Cardiac fibroblast (primary cell): ENCODE data around the gene ZBTB49.

Source experiments
- DNase-seq, 2 donors: peaks; one replicate each; pipeline versions ENCODE4 v3.0.0 to v3.0.0-alpha.2; 2010; ENCODE audit warnings: low read depth in 2 of 2
- H3K4me3 ChIP-seq, 2 donors: replicated peaks in 1 of 2; 1 replicate in 1 of 2; 2 replicates in 1 of 2; pipeline ENCODE4 v1.5.1; 2011; ENCODE audit warnings: low read depth in 2 of 2, low read length in 2 of 2, mild to moderate bottlenecking in 2 of 2, moderate library complexity in 1 of 2
- TF ChIP-seq, protein P1 (sequence below): IDR thresholded peaks from one replicate; pipeline ENCODE4 v1.5.1; 2011; ENCODE audit warnings: low read depth, mild to moderate bottlenecking, low read length, inconsistent platforms

ZBTB49 gene

DNA sequence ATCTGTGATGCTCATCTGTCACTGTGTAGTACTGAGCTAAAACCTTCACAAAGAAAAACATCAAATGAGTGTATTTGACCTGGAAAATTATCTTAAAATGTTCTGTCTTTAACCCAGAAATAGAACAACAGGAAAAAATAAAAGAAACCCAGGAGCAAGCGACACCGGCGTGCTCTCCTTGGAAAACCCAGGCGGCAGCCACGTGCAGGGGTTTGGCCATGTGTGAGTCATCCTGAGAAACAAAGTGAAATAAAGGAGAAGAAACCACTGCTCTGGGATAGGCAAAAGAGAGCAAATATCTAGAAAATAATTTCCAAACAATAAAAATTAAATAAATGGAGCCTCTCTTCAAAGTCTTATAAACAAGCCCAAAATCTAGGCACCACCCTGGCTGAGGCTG, 22.1 kb upstream of the ZBTB49 start:
- TF ChIP-seq, protein P1, sequence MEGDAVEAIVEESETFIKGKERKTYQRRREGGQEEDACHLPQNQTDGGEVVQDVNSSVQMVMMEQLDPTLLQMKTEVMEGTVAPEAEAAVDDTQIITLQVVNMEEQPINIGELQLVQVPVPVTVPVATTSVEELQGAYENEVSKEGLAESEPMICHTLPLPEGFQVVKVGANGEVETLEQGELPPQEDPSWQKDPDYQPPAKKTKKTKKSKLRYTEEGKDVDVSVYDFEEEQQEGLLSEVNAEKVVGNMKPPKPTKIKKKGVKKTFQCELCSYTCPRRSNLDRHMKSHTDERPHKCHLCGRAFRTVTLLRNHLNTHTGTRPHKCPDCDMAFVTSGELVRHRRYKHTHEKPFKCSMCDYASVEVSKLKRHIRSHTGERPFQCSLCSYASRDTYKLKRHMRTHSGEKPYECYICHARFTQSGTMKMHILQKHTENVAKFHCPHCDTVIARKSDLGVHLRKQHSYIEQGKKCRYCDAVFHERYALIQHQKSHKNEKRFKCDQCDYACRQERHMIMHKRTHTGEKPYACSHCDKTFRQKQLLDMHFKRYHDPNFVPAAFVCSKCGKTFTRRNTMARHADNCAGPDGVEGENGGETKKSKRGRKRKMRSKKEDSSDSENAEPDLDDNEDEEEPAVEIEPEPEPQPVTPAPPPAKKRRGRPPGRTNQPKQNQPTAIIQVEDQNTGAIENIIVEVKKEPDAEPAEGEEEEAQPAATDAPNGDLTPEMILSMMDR: no peak
- H3K4me3 ChIP-seq: no peak overlapping the region
- peak in 1 of 2 donors; percentile 46 for DNase-seq

DNA sequence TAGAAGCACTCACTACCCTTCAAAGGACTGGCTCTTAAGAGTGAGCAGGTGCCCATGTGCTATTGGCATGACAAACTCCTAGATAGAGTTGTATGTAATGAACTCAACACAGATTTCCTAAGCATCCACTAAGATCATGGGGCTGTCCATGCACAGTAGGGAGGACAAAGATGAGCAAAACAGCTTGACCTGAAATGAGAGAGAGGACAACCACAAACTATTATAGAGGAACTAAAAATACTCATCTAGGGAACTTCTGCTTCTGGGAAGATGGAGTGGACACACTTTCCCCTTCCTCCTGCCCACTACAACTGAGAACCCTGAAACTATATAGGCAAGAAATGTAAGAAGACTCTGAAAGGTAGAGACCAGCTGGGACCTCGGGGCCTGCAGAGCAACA, 21.3 kb upstream of the ZBTB49 start:
- H3K4me3 ChIP-seq: no peak overlapping the region
- TF ChIP-seq, protein P1: no peak
- DNase-seq: no peak

DNA sequence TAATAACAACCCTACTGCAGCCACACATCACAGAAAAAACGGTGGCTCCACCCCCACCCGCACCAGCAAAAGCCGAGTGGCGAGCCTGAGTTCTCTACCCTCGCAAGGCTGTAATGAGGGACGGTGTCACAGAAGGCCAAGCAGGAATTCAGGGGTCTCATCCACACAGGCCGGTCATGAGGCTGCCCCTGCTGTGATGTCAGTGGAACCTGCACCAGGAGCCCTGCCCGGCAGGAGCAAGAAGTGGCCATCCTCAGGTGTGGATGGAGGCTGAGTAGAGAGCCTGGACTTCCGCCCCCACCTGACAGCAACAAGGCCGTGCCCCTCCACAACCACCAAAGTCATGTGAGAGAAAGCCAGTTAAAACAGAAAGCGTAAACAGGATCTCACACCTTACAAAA, 20.7 kb upstream of the ZBTB49 start:
- TF ChIP-seq, protein P1: no peak
- DNase-seq: no peak
- no peak overlapping the region for H3K4me3 ChIP-seq

DNA sequence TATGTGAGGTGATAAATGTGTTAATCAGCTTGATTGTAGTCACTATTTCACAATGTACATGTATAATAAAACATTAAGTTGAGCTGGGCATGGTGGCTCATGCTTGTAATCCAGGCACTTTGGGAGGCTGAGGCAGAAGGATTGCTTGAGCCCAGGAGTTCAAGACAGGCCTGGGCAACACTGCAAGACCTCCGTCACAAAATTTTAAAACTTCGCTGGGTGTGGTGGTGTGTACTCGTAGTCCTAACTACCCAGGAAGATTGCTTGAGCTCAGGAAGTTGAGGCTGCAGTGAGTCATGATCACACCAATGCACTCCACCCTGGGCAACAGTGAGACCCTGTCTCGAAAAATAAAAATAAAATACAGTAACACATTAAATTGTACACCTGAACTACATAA, 20.2 kb upstream of the ZBTB49 start:
- H3K4me3 ChIP-seq: no peak overlapping the region
- peak; percentile 75 to 88 for DNase-seq
- TF ChIP-seq, protein P1: no peak

DNA sequence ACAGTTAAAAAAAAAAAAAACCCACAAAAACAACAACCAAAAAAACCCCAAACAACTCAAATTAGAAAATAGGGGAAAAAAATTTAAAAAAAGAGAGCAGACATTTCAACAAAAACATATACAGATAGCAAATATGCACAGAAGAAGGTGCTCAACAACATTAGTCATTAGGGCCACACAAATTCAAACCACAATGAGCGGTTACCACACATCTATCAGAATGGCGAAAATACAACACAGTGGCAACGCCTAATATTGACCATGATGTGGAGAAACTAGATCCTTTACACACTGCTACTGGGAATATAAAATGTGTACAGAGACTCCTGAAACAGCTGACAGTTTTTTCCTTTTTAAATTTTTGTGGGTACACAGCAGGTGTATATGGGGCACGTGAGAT, 19.5 kb upstream of the ZBTB49 start:
- DNase-seq: peak in 1 of 2 donors; percentile 66
- TF ChIP-seq, protein P1: no peak
- no peak overlapping the region for H3K4me3 ChIP-seq

DNA sequence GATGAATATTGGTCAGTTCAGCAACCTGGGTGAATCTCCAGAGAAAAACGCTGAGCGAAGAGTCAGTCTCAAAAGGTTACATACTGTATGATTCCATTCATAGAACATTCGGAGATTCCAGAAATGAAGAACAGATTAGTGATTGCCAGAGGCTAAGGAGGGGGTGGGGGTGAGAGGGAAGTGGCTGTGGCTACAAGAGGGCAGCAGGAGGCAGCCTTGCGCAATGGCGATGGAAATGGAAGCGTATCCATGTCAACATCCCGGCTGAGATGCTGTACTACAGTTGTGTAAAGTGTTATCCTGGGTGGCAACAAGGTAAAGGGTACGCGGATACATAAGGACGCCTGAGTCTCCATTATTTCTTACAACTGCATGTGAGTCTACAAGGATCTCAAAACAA, 18.1 kb upstream of the ZBTB49 start:
- peak; percentile 11 to 41 for DNase-seq
- TF ChIP-seq, protein P1: no peak
- H3K4me3 ChIP-seq: no peak overlapping the region

DNA sequence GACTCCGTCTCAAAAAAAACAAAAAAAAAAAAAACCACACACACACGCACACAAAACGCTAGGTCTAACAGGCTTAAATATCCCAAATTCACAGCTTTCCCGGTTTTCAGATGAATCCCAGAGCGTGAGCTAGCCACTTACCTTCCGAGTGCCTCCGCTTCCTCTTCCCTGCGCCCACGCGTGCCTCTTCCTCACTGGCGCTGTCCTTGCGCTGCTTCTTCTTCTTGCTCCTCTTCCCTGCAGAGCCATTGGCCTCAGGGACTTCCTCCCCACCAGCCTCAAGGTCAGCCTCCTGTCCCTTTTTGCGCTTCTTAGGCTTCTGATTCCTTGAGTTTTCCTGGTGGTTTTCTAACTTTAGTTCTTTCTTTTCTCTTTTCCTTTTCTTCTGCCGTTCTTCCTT, 15.8 kb upstream of the ZBTB49 start:
- H3K4me3 ChIP-seq: no peak overlapping the region
- DNase-seq: no peak
- TF ChIP-seq, protein P1: no peak
